DND-41 (cell line): ENCODE data around the gene EEF2K.
A peak's percentile ranks its signal among the peaks of the same experiment; 100 is the strongest.

Experiments used
- ATAC-seq: fragments of 200-7000 bp; cut with Tn5 transposase; 3 replicates; pipeline ENCODE4 v1.9.1; 2021; ENCODE audit warnings: low read depth; ENCODE audit not compliant: insufficient read depth
- DNase-seq: peaks from one replicate; pipeline ENCODE4 v3.0.0-alpha.2; 2020
- H2AFZ ChIP-seq: 2 replicates; pipeline ENCODE4 v1.6.0; 2012; ENCODE audit warnings: low read depth, low read length
- H3K27ac ChIP-seq: 2 replicates; pipeline ENCODE4 v1.5.1; 2012; ENCODE audit warnings: low read length, inconsistent platforms
- H3K27me3 ChIP-seq: fragments of 200-600 bp; sonication (generic); 2 replicates; pipeline ENCODE4 v1.6.0; 2012; ENCODE audit warnings: low read length, mild to moderate bottlenecking, inconsistent platforms; ENCODE audit not compliant: insufficient read depth, poor library complexity
- H3K36me3 ChIP-seq: 2 replicates; pipeline ENCODE4 v1.5.1; 2012; ENCODE audit warnings: low read length, inconsistent platforms; ENCODE audit not compliant: insufficient read depth
- H3K4me1 ChIP-seq: 2 replicates; pipeline ENCODE4 v1.5.1; 2012; ENCODE audit warnings: mild to moderate bottlenecking, low read length; ENCODE audit not compliant: insufficient read depth
- H3K4me2 ChIP-seq: 2 replicates; pipeline ENCODE4 v1.6.0; 2012; ENCODE audit warnings: mild to moderate bottlenecking, moderate library complexity, low read length, inconsistent platforms; ENCODE audit not compliant: insufficient read depth
- H3K4me3 ChIP-seq, 2 experiments: fragments of 200-600 bp in 1 of 2; shearing (Covaris generic) in 1 of 2; 2 replicates each; pipeline ENCODE4 v1.5.1; 2012 to 2016; ENCODE audit warnings: inconsistent platforms in 2 of 2, low read length in 2 of 2, mild to moderate bottlenecking in 2 of 2, low read depth in 1 of 2, moderate library complexity in 1 of 2
- H3K79me2 ChIP-seq: 2 replicates; pipeline ENCODE4 v1.6.0; 2012; ENCODE audit warnings: low read length, inconsistent platforms; ENCODE audit not compliant: insufficient read depth
- H3K9ac ChIP-seq: 2 replicates; pipeline ENCODE4 v1.6.0; 2012; ENCODE audit warnings: low read depth, mild to moderate bottlenecking, inconsistent platforms, low read length, moderate library complexity
- H3K9me3 ChIP-seq: 2 replicates; pipeline ENCODE4 v1.5.1; 2012; ENCODE audit warnings: low read length, moderate library complexity, mild to moderate bottlenecking, inconsistent platforms; ENCODE audit not compliant: insufficient read depth, severe bottlenecking
- H4K20me1 ChIP-seq: 2 replicates; pipeline ENCODE4 v1.6.0; 2012; ENCODE audit warnings: low read length; ENCODE audit not compliant: insufficient read depth
- CTCF ChIP-seq: IDR thresholded peaks from 2 replicates; pipeline ENCODE4 v1.5.1; 2012; ENCODE audit warnings: borderline replicate concordance, low read length, moderate library complexity, mild to moderate bottlenecking; ENCODE audit not compliant: poor library complexity, severe bottlenecking; ENCODE audit errors: extremely low read depth
- EZH2 ChIP-seq: IDR thresholded peaks from 3 replicates; pipeline ENCODE4 v1.6.1; 2012; ENCODE audit warnings: borderline replicate concordance, low read depth, mild to moderate bottlenecking, moderate library complexity, low read length, inconsistent platforms; ENCODE audit not compliant: severe bottlenecking

EEF2K gene

DNA sequence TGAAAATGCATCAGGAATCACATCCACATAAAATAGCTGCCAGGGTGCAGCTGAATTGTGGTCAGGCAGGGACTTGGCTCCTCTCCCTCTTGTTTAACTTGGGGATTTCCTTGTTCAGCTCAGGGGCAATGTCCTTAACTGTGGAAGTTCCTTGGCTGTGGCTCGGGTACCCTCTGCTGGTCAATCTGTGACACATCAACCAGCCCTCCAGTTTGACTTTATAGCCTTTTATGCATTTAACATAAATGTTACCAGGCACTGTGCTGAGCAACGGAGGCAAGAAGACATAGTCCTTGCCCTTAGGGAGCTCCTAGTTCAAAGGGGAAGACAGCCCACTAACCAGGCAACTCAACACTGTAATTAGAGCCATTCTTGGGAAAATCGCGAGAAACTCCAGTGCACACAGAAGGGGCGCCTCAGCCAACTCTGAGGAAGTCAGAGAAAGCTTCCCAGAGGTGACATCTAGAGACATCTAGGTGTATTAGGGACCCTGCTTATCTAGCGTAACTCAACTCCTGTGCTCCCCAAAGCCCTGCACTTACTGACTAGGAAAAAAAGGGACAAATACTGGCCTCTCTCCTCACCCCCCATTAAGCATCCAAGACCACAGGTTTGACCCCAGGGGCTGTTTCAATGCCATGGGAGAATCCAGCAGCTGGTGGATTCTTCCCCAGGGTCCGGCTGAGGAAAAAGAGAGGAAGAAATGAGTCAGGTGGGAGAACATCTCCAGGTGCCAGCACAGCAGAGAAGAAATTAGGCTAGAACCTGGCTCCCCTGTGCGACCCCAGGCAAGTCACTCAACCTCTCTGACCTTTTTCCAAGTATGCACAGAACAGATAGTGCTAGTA, 17.3 kb upstream of the EEF2K start:
- Histone ChIP-seq H3K9ac (peak overlapping the region; percentile 59; the same call in 1 of the 2 replicates), H3K36me3 (no peaks in the 10 kb centered on the region), H3K79me2 (no peaks in the 10 kb centered on the region), H2AFZ (peak overlapping the region; percentile 84; the same call in 1 of the 2 replicates), H3K4me3 (peak overlapping the region; percentile 39 to 79; a peak in 2 of 4 replicates), H3K4me1 (peaks cover 46% of the 10 kb centered on the region), H3K27ac (no peak overlapping the region), H4K20me1 (no peaks in the 10 kb centered on the region), H3K9me3 (no peaks in the 10 kb centered on the region), H3K27me3 (no peaks in the 10 kb centered on the region), H3K4me2 (peak overlapping the region; percentile 97)
- DNase-seq (peak; percentile 63), ATAC-seq (no peak)
- TF ChIP-seq CTCF (peak; percentile 85), EZH2 (no peak)

DNA sequence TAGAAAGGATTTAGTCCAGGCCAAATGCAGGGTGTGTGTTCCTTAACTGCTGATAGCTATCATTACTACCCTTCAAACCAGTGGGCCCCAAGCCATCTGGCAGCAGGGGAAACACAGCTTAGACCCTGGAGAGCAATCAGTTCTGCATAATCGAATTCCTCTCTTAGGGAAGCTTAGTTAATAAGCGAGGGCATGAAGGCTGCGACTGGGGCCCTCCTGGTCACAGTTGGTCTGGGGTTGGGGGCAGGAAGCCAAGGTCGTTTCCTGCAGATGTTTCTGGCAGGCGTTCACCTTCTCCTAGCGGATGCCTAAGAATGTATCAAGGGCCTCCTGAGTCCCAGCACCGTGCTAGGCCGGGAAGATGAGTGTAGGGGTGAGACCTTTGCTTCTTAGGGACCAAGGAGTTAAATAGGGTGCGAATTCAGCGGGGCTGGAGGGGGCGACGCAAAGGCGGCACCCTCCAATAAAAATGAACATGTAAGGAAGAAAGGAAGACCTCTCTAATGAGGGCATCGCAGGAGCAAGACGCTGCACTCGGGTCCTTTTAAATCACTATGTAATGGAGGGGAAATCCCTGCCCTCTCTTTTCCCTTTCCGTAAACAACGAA, 16.5 kb upstream of the EEF2K start:
- Histone ChIP-seq H3K27ac (no peak overlapping the region; the same call in 1 of the 2 replicates), H4K20me1 (no peaks in the 10 kb centered on the region), H3K27me3 (no peaks in the 10 kb centered on the region), H3K9me3 (no peaks in the 10 kb centered on the region), H2AFZ (peak overlapping the region; percentile 84), H3K36me3 (no peaks in the 10 kb centered on the region), H3K9ac (peak overlapping the region; percentile 59), H3K79me2 (no peaks in the 10 kb centered on the region), H3K4me3 (peak overlapping the region; percentile 39 to 79), H3K4me1 (peaks cover 46% of the 10 kb centered on the region), H3K4me2 (peak overlapping the region; percentile 97)
- DNase-seq: peak; percentile 39
- no peak for TF ChIP-seq EZH2
- TF ChIP-seq CTCF: no peak
- no peak for ATAC-seq

DNA sequence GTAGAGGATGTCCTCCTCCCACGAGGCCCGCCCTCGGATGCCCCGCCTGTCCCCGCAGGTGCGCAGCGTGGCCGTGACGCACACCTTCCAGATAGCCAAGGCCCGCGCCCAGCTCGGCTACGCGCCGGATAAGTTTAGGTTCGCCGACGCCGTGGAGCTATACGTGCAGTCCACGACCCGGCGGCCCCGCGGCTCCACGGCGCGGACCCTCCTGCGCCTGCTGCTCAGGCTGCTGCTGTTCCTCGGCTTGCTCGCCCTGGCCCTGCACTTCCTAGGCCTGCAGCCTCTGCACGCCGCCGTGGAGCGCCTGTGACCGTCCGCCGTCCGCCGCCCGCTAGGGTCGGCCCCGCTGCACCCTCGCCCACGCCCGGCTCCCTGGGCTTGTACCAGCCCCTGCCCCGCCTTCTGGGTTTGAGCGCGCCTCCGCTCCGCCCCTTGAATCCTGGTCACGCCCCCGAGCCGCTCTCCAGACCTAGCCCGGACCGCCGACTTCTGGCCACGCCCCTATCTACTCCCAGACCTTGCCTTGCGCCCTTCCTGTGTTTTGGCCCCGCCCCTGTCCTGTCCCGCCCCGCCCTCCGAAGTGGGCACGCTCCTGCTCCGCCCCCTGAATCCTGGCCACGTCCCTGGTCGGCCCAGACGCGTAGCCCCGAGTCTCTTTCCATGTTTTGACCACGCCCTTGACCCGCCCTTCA, 15.8 kb upstream of the EEF2K start:
- TF ChIP-seq EZH2 (no peak), CTCF (no peak)
- H3K27me3 ChIP-seq: no peaks in the 10 kb centered on the region
- DNase-seq: peak; percentile 99

More for the DNA sequence above, 15.8 kb upstream of the EEF2K start:
- H2AFZ ChIP-seq: peak overlapping the region; percentile 84
- H3K9ac ChIP-seq: peak overlapping the region; percentile 59
- ATAC-seq: peak; percentile 78
- H3K4me3 ChIP-seq: peak overlapping the region; percentile 39 to 79
- no peaks in the 10 kb centered on the region for H3K9me3 ChIP-seq
- H3K36me3 ChIP-seq: no peaks in the 10 kb centered on the region
- H3K4me2 ChIP-seq: peak overlapping the region; percentile 97
- H3K79me2 ChIP-seq: no peaks in the 10 kb centered on the region
- H3K27ac ChIP-seq: peak overlapping the region; percentile 51
- H3K4me1 ChIP-seq: peaks cover 51% of the 10 kb centered on the region
- H4K20me1 ChIP-seq: no peaks in the 10 kb centered on the region
